ENCODE data around the gene LGR4. TPM values are rescaled to one million over a fixed set of nuclear protein-coding genes. Genes with fewer than 3 reads are reported as not detected.

The LGR4 gene
- total RNA-seq, 3 donors from 2014 or later: 81.9 to 185 (median 104) TPM

DNA sequence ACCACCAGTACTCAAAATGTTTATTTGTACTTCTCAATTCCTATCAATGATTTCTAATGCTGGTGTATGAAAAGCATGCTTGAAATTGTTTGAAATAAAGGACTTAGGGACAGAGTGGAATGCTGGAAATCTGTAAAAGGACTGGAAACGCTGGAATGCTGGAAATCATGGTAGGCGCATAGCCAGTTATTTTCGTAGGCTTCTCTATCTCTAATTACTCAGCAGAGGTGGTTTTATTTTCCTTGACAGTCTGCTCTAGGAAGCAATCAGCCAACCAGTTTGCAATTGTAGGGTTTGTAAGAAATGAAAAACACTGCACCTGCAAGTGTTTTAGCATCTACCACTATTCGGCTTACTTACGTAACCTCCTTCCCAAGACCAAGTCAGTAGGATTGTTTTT is 33.2 kb upstream of the LGR4 start:
- H3K9me3 ChIP-seq: no peaks in the 10 kb centered on the region
- peak overlapping the region; percentile 86 for H3K4me3 ChIP-seq
- intact Hi-C loops (cut with DNase I, micrococcal nuclease): loop anchor here in 1 of 2 donors (10.0 kb wide), 1 partner anchor 751 kb away; no protein-coding TSS in a partner anchor
- ATAC-seq (peak; percentile 3), DNase-seq (no peak)
- TF ChIP-seq, protein P1, sequence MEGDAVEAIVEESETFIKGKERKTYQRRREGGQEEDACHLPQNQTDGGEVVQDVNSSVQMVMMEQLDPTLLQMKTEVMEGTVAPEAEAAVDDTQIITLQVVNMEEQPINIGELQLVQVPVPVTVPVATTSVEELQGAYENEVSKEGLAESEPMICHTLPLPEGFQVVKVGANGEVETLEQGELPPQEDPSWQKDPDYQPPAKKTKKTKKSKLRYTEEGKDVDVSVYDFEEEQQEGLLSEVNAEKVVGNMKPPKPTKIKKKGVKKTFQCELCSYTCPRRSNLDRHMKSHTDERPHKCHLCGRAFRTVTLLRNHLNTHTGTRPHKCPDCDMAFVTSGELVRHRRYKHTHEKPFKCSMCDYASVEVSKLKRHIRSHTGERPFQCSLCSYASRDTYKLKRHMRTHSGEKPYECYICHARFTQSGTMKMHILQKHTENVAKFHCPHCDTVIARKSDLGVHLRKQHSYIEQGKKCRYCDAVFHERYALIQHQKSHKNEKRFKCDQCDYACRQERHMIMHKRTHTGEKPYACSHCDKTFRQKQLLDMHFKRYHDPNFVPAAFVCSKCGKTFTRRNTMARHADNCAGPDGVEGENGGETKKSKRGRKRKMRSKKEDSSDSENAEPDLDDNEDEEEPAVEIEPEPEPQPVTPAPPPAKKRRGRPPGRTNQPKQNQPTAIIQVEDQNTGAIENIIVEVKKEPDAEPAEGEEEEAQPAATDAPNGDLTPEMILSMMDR (IDR thresholded peaks at IDR 0.05): no peak
- no peaks in the 10 kb centered on the region for H3K36me3 ChIP-seq (ENCODE audit: low read depth)
- H3K4me1 ChIP-seq (ENCODE audit: low read depth): peaks cover 11% of the 10 kb centered on the region

DNA sequence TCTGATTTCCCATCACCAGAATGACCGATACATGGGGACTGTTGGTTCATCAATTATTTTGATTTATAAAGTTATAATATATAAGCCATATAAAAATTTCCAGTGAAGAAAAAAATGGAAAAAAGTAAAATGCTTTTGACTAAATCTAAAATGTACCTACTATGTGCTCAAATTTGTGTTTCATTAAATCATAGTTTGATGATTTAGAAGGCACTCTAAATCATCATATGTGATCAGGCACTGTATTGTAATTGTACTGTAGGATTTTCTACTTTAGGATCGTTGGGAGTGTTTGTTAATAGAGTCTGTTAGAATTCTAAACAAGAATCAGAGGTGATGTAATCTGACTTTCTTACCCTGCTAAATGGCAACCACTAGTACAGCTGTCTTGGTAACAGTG is 31.6 kb upstream of the LGR4 start:
- intact Hi-C loops (cut with DNase I, micrococcal nuclease): loop anchor here in 1 of 2 donors (10.0 kb wide), 1 partner anchor 749 kb away; no protein-coding TSS in a partner anchor
- Histone ChIP-seq H3K4me3 (no peak overlapping the region), H3K36me3 (ENCODE audit: low read depth) (peaks cover 7% of the 10 kb centered on the region), H3K9me3 (no peaks in the 10 kb centered on the region), H3K4me1 (ENCODE audit: low read depth) (peaks cover 11% of the 10 kb centered on the region)
- TF ChIP-seq, protein P1 (IDR thresholded peaks at IDR 0.05): no peak
- ATAC-seq: no peak
- DNase-seq: no peak

DNA sequence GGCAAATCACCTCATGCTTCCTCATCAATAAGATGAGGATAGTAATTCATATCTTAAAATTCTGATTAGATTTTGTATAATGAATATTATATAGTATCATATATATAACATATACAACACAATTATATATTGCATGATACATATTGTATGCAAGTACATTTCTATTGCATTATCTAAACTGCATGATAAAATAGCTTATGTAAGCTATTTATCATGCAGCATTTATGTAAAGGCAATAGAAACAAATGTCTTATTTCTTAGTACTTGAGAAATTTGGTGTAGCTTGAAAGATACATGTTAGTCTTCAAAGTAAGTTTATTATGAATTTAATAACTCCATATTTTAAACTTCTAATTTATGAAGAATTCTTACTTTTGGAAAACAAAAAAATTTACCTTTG is 28.5 kb upstream of the LGR4 start:
- no peak for ATAC-seq
- peaks cover 7% of the 10 kb centered on the region for H3K36me3 ChIP-seq (ENCODE audit: low read depth)
- TF ChIP-seq, protein P1 (IDR thresholded peaks at IDR 0.05): no peak
- H3K9me3 ChIP-seq: no peaks in the 10 kb centered on the region
- intact Hi-C loops (cut with DNase I, micrococcal nuclease): loop anchor here in 1 of 2 donors (10.0 kb wide), 1 partner anchor 746 kb away; no protein-coding TSS in a partner anchor
- no peak for DNase-seq
- peaks cover 14% of the 10 kb centered on the region for H3K4me1 ChIP-seq (ENCODE audit: low read depth)
- H3K4me3 ChIP-seq: no peak overlapping the region

DNA sequence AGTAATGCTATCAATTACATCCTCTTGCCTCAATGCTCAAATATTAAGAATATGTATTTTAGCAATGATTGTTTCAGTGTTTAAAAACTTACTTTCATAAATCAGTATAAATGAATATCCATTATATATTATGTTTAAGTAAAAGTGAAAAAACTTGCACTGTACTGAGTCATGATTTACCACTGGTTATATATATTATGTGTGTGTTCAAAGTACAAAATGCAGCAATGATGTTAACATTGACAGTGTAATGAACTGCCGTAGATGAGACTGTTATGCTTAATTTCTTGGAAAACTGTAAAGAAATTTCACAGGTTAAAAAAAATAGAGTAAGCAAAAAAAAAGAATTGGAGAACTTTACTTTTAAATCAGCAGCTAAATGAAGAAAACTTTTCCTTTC is 25.3 kb upstream of the LGR4 start:
- TF ChIP-seq, protein P1 (IDR thresholded peaks at IDR 0.05): no peak
- H3K9me3 ChIP-seq: no peaks in the 10 kb centered on the region
- H3K36me3 ChIP-seq (ENCODE audit: low read depth): peaks cover 7% of the 10 kb centered on the region
- peak; percentile 52 for ATAC-seq
- H3K4me1 ChIP-seq (ENCODE audit: low read depth): peaks cover 3% of the 10 kb centered on the region
- H3K4me3 ChIP-seq: no peak overlapping the region
- intact Hi-C loops (cut with DNase I, micrococcal nuclease): no loop called here
- DNase-seq: no peak

DNA sequence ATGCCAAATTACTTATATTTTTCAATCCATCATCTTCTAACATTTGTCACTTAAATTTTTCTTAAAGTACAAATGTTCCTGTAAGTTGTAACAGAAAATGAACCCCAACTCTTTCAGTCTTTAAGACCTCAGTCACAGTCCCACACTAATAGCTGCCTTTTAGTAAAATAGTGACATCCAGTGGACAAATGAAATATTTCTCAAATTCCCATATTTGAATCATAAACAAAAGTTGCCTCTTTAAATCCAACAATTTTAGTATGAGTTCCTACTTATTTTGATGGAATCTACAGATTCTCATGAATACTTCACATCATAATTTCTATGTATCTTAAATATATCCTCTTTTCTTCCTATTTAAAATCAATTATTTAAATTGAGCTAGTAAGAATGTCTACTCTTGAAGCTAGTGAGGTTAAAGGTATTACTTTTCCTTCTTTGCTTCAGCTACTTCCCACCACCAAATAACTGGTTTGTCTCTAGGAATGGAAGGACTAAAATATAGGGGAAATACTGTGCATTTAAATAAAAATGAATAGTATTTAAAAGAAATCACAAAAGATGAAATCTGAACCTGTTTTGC is 24.8 kb upstream of the LGR4 start:
- intact Hi-C loops (cut with DNase I, micrococcal nuclease): no loop called here
- DNase-seq (no peak), ATAC-seq (no peak)
- Histone ChIP-seq H3K9me3 (no peaks in the 10 kb centered on the region), H3K4me3 (no peak overlapping the region), H3K36me3 (ENCODE audit: low read depth) (peaks cover 7% of the 10 kb centered on the region), H3K4me1 (ENCODE audit: low read depth) (peaks cover 3% of the 10 kb centered on the region)
- TF ChIP-seq, protein P1 (IDR thresholded peaks at IDR 0.05): no peak

All from mucosa of descending colon (tissue), 3 donors.